Activated T-cell treated with anti-CD3 and anti-CD28 coated beads, Interleukin-2, amount 50 U/mL, for 4 hours (primary cell): ENCODE results near the gene ARHGEF19. TPM values are rescaled to one million over a fixed set of nuclear protein-coding genes. Genes with fewer than 3 reads are reported as not detected.
"Not testable (repeated sequence)": the region's sequence is repeated elsewhere in the genome, so short reads cannot be mapped to it uniquely, and the experiment has no call there.

Experiments used
- ATAC-seq, 2 donors: fragments of 200-7000 bp; cut with Tn5 transposase; one replicate each; pipeline ENCODE4 v1.10.0; 2021
- DNase-seq: peaks from one replicate; pipeline ENCODE4 v3.0.0-alpha.2; 2020
- H3K27me3 Mint-ChIP-seq: one replicate; pipeline ENCODE4 v1.8.0; 2021; ENCODE audit warnings: low read depth, mixed read lengths
- H3K36me3 Mint-ChIP-seq: one replicate; pipeline ENCODE4 v1.8.0; 2022; ENCODE audit warnings: mixed read lengths; ENCODE audit not compliant: insufficient read depth
- H3K4me1 Mint-ChIP-seq: one replicate; pipeline ENCODE4 v1.8.0; 2021; ENCODE audit warnings: low read depth, mixed read lengths
- H3K4me3 Mint-ChIP-seq: one replicate; pipeline ENCODE4 v1.8.0; 2021; ENCODE audit warnings: mild to moderate bottlenecking, moderate library complexity, mixed read lengths
- H3K9me3 Mint-ChIP-seq: one replicate; pipeline ENCODE4 v1.8.0; 2021; ENCODE audit warnings: mixed read lengths
- total RNA-seq, 3 donors: library from RNA; stranded (reverse); gene quantifications; one replicate each; pipeline ENCODE4 v1.2.1, GENCODE V29; 2021

Gene ARHGEF19
- total RNA-seq, 3 donors from 2014 or later: 10.6 to 16.6 (median 11.1) TPM

GRCh38 chr1:16168622-16169360 is 43.7 kb downstream of the ARHGEF19 start:
- Mint-ChIP-seq H3K4me3 (peak overlapping the region; percentile 69), H3K27me3 (no peaks in the 10 kb centered on the region), H3K36me3 (no peaks in the 10 kb centered on the region), H3K9me3 (no peaks in the 10 kb centered on the region), H3K4me1 (peaks cover 40% of the 10 kb centered on the region)
- DNase-seq (no peak), ATAC-seq (peak; percentile 17 to 20)

- not testable (repeated sequence) for DNase-seq, H3K36me3 Mint-ChIP-seq, H3K9me3 Mint-ChIP-seq, H3K27me3 Mint-ChIP-seq, ATAC-seq
- H3K4me3 Mint-ChIP-seq: peak overlapping the region; percentile 69
- H3K4me1 Mint-ChIP-seq: peaks cover 44% of the 10 kb centered on the region
These were observed 44.3 kb downstream of the ARHGEF19 start for GRCh38 chr1:16168144-16168495.

GRCh38 chr1:16167331-16168143 is 44.9 kb downstream of the ARHGEF19 start:
- no peaks in the 10 kb centered on the region for H3K27me3 Mint-ChIP-seq
- no peaks in the 10 kb centered on the region for H3K36me3 Mint-ChIP-seq
- H3K4me3 Mint-ChIP-seq: peak overlapping the region; percentile 59
- no peaks in the 10 kb centered on the region for H3K9me3 Mint-ChIP-seq
- DNase-seq (peak; percentile 55), ATAC-seq (peak; percentile 81 to 87)
- H3K4me1 Mint-ChIP-seq: peaks cover 50% of the 10 kb centered on the region

GRCh38 chr1:16166117-16166516 is 46.3 kb downstream of the ARHGEF19 start:
- ATAC-seq: no peak
- no peak for DNase-seq
- Mint-ChIP-seq H3K27me3 (no peaks in the 10 kb centered on the region), H3K36me3 (no peaks in the 10 kb centered on the region), H3K4me1 (peaks cover 60% of the 10 kb centered on the region), H3K9me3 (no peaks in the 10 kb centered on the region), H3K4me3 (no peak overlapping the region)

- Mint-ChIP-seq H3K4me3 (no peak overlapping the region), H3K4me1 (peaks cover 62% of the 10 kb centered on the region), H3K9me3 (no peaks in the 10 kb centered on the region), H3K36me3 (no peaks in the 10 kb centered on the region), H3K27me3 (no peaks in the 10 kb centered on the region)
- DNase-seq (no peak), ATAC-seq (no peak)
These were observed 46.9 kb downstream of the ARHGEF19 start for GRCh38 chr1:16165548-16165947.

- Mint-ChIP-seq H3K36me3 (no peaks in the 10 kb centered on the region), H3K4me1 (peaks cover 62% of the 10 kb centered on the region), H3K27me3 (no peaks in the 10 kb centered on the region), H3K4me3 (no peak overlapping the region), H3K9me3 (no peaks in the 10 kb centered on the region)
- DNase-seq (no peak), ATAC-seq (no peak)
These were observed 47.4 kb downstream of the ARHGEF19 start for GRCh38 chr1:16165073-16165364.

- no peaks in the 10 kb centered on the region for H3K36me3 Mint-ChIP-seq
- no peaks in the 10 kb centered on the region for H3K9me3 Mint-ChIP-seq
- ATAC-seq (peak; percentile 6 to 32), DNase-seq (no peak)
- H3K27me3 Mint-ChIP-seq: no peaks in the 10 kb centered on the region
- peaks cover 59% of the 10 kb centered on the region for H3K4me1 Mint-ChIP-seq
- peak overlapping the region; percentile 17 for H3K4me3 Mint-ChIP-seq
These were observed 48.0 kb downstream of the ARHGEF19 start for GRCh38 chr1:16164213-16165072.

GRCh38 chr1:16163608-16164212 is 48.7 kb downstream of the ARHGEF19 start:
- H3K9me3 Mint-ChIP-seq, H3K36me3 Mint-ChIP-seq, H3K27me3 Mint-ChIP-seq, ATAC-seq, DNase-seq: not testable (repeated sequence)
- peaks cover 56% of the 10 kb centered on the region for H3K4me1 Mint-ChIP-seq
- H3K4me3 Mint-ChIP-seq: peak overlapping the region; percentile 16

- peak overlapping the region; percentile 39 for H3K4me3 Mint-ChIP-seq
- no peaks in the 10 kb centered on the region for H3K36me3 Mint-ChIP-seq
- peaks cover 59% of the 10 kb centered on the region for H3K4me1 Mint-ChIP-seq
- DNase-seq (peak; percentile 37), ATAC-seq (peak; percentile 46 to 56)
- no peaks in the 10 kb centered on the region for H3K9me3 Mint-ChIP-seq
- H3K27me3 Mint-ChIP-seq: no peaks in the 10 kb centered on the region
These were observed 50.2 kb downstream of the ARHGEF19 start for GRCh38 chr1:16162163-16162822.

- no peak for ATAC-seq
- Mint-ChIP-seq H3K9me3 (no peaks in the 10 kb centered on the region), H3K4me3 (peak overlapping the region; percentile 17), H3K27me3 (no peaks in the 10 kb centered on the region), H3K4me1 (peaks cover 65% of the 10 kb centered on the region), H3K36me3 (no peaks in the 10 kb centered on the region)
- no peak for DNase-seq
These were observed 50.7 kb downstream of the ARHGEF19 start for GRCh38 chr1:16161717-16162116.

GRCh38 chr1:16158993-16159831 is 53.2 kb downstream of the ARHGEF19 start:
- H3K4me3 Mint-ChIP-seq: no peak overlapping the region
- DNase-seq: no peak
- ATAC-seq: no peak
- H3K9me3 Mint-ChIP-seq: no peaks in the 10 kb centered on the region
- peaks cover 63% of the 10 kb centered on the region for H3K4me1 Mint-ChIP-seq
- H3K27me3 Mint-ChIP-seq: peaks cover 3% of the 10 kb centered on the region
- H3K36me3 Mint-ChIP-seq: no peaks in the 10 kb centered on the region

- no peaks in the 10 kb centered on the region for H3K9me3 Mint-ChIP-seq
- DNase-seq (no peak), ATAC-seq (peak; percentile 11 to 15)
- peaks cover 57% of the 10 kb centered on the region for H3K4me1 Mint-ChIP-seq
- no peaks in the 10 kb centered on the region for H3K36me3 Mint-ChIP-seq
- H3K4me3 Mint-ChIP-seq: no peak overlapping the region
- peaks cover 4% of the 10 kb centered on the region for H3K27me3 Mint-ChIP-seq
These were observed 54.4 kb downstream of the ARHGEF19 start for GRCh38 chr1:16158025-16158424.
